Endothelial cell of umbilical vein (primary cell): Measurements from ENCODE around the gene FABP1. TPM values are rescaled to one million over a fixed set of nuclear protein-coding genes. Genes with fewer than 3 reads are reported as not detected.

Source experiments
- BruUV-seq: library from RNA; stranded (reverse); fragments of 400-500 nt; replicated peaks from 2 replicates; lab custom pipeline; 2021; lab: Mats Ljungman, UMichigan
- CTCF ChIA-PET: fragments of 300-600, 350-600 bp; sonication (Branson Sonifier 250); formaldehyde crosslinking; loops from one replicate; lab custom pipeline; 2021; ENCODE audit warnings: antibody characterized with exemption, inconsistent platforms; lab: Charles Lee
- POLR2A ChIA-PET: fragments of 300-600, 350-600 bp; sonication (Branson Sonifier 250); formaldehyde crosslinking; loops from one replicate; lab custom pipeline; 2021; ENCODE audit warnings: antibody characterized with exemption, inconsistent platforms; lab: Charles Lee
- DNase-seq: peaks from one replicate; pipeline ENCODE4 v3.0.0-alpha.2; 2011; ENCODE audit warnings: low read depth, low spot score
- FAIRE-seq: peaks from 2 replicates; lab custom pipeline; 2011; peaks lifted over from hg19 to GRCh38; lab: Jason Lieb, UNC
- H2AFZ ChIP-seq: 2 replicates; pipeline ENCODE4 v1.6.0; 2012; ENCODE audit warnings: low read depth, low read length, control low read depth, inconsistent platforms
- H3K27ac ChIP-seq: 2 replicates; pipeline ENCODE4 v1.5.1; 2011; ENCODE audit warnings: low read depth, mild to moderate bottlenecking, control low read depth, low read length, moderate library complexity; ENCODE audit not compliant: insufficient read depth
- H3K27me3 ChIP-seq, 2 experiments: 2 replicates each; pipeline versions ENCODE4 v1.6.0 to v1.6.1; 2011; ENCODE audit warnings: low read length in 2 of 2, mixed read lengths in 1 of 2; ENCODE audit not compliant: control insufficient read depth in 2 of 2, insufficient read depth in 2 of 2
- H3K36me3 ChIP-seq, 2 experiments: 2 replicates in 1 of 2; 3 replicates in 1 of 2; pipeline ENCODE4 v1.5.1; 2011; ENCODE audit warnings: low read length in 2 of 2, mild to moderate bottlenecking in 1 of 2, moderate library complexity in 1 of 2; ENCODE audit not compliant: control insufficient read depth in 2 of 2, insufficient read depth in 2 of 2; ENCODE audit errors: extremely low read depth in 1 of 2
- H3K4me1 ChIP-seq: 3 replicates; pipeline ENCODE4 v1.5.1; 2011; ENCODE audit warnings: mild to moderate bottlenecking, low read length; ENCODE audit not compliant: control insufficient read depth, insufficient read depth; ENCODE audit errors: extremely low read depth
- H3K4me2 ChIP-seq: 2 replicates; pipeline ENCODE4 v1.6.1; 2011; ENCODE audit warnings: low read length, control low read depth, mixed read lengths; ENCODE audit not compliant: insufficient read depth
- H3K4me3 ChIP-seq, 3 experiments: fragments of 200-600 bp in 1 of 3; sonication (generic), shearing (Covaris generic) in 1 of 3; replicated peaks in 1 of 3; 2 replicates each; pipeline ENCODE4 v1.5.1; 2011 to 2016; ENCODE audit warnings: control low read depth in 3 of 3, low read length in 3 of 3, mild to moderate bottlenecking in 2 of 3, inconsistent platforms in 1 of 3, low read depth in 1 of 3, moderate library complexity in 1 of 3; ENCODE audit not compliant: insufficient read depth in 1 of 3
- H3K79me2 ChIP-seq: 2 replicates; pipeline ENCODE4 v1.6.0; 2012; ENCODE audit warnings: low read length, inconsistent platforms; ENCODE audit not compliant: control insufficient read depth, insufficient read depth
- H3K9ac ChIP-seq: replicated peaks from 2 replicates; pipeline ENCODE3; 2011; ENCODE audit warnings: low read length, control low read depth; ENCODE audit not compliant: insufficient read depth; ENCODE audit errors: extremely low read depth
- H3K9me1 ChIP-seq: replicated peaks from 3 replicates; pipeline ENCODE4 v1.6.0; 2011; ENCODE audit warnings: mild to moderate bottlenecking, low read length; ENCODE audit not compliant: control insufficient read depth, insufficient read depth; ENCODE audit errors: extremely low read depth
- H3K9me3 ChIP-seq: replicated peaks from 2 replicates; pipeline ENCODE4 v1.5.1; 2012; ENCODE audit warnings: low read length, inconsistent platforms; ENCODE audit not compliant: control insufficient read depth, insufficient read depth
- H4K20me1 ChIP-seq: replicated peaks from 2 replicates; pipeline ENCODE3; 2011; ENCODE audit warnings: mild to moderate bottlenecking, low read length; ENCODE audit not compliant: control insufficient read depth, insufficient read depth; ENCODE audit errors: extremely low read depth
- CTCF ChIP-seq, 2 donors: IDR thresholded peaks; 1 replicate in 1 of 2; 2 replicates in 1 of 2; pipeline ENCODE4 v1.5.1; 2011; ENCODE audit warnings: low read length in 2 of 2, mild to moderate bottlenecking in 2 of 2, moderate library complexity in 2 of 2, control low read depth in 1 of 2, inconsistent platforms in 1 of 2, low read depth in 1 of 2; ENCODE audit not compliant: insufficient read depth in 1 of 2; ENCODE audit errors: extremely low read depth in 1 of 2
- EZH2 ChIP-seq: IDR thresholded peaks from 2 replicates; pipeline ENCODE4 v1.6.1; 2012; ENCODE audit warnings: borderline replicate concordance, low read depth, mild to moderate bottlenecking, moderate library complexity, low read length, inconsistent platforms; ENCODE audit not compliant: severe bottlenecking
- FOS ChIP-seq: IDR thresholded peaks from 2 replicates; pipeline ENCODE4 v1.6.1; 2011; ENCODE audit warnings: mild to moderate bottlenecking, low read length, moderate library complexity, borderline replicate concordance; ENCODE audit not compliant: insufficient read depth
- GATA2 ChIP-seq: IDR thresholded peaks from 2 replicates; pipeline ENCODE4 v1.7.0; 2011; ENCODE audit warnings: low read depth, mild to moderate bottlenecking, moderate library complexity, mixed read lengths, low read length; ENCODE audit not compliant: insufficient read length, insufficient read depth
- JUN ChIP-seq: IDR thresholded peaks from 2 replicates; pipeline ENCODE4 v1.6.1; 2011; ENCODE audit warnings: borderline replicate concordance, low read depth; ENCODE audit not compliant: insufficient read length, insufficient read depth
- MAX ChIP-seq: IDR thresholded peaks from 2 replicates; pipeline ENCODE4 v1.6.1; 2011; ENCODE audit not compliant: insufficient read depth, insufficient read length
- MYC ChIP-seq: IDR thresholded peaks from one replicate; pipeline ENCODE4 v1.6.1; 2011; ENCODE audit warnings: mild to moderate bottlenecking, low read depth, low read length
- POLR2A ChIP-seq: IDR thresholded peaks from 2 replicates; pipeline ENCODE4 v1.6.1; 2012; ENCODE audit warnings: low read depth, mild to moderate bottlenecking, control low read depth, low read length
- POLR2AphosphoS5 ChIP-seq: IDR thresholded peaks from 2 replicates; pipeline ENCODE4 v1.6.1; 2012; ENCODE audit warnings: low read depth, mild to moderate bottlenecking, control low read depth, low read length, moderate library complexity; ENCODE audit not compliant: insufficient read depth
- dilution Hi-C: fragments of 300-500 bp; cut with MboI; formaldehyde crosslinking; loops from one replicate; pipeline ENCODE4 v1.15.0; 2019; ENCODE audit warnings: low sequenced_read_pairs; ENCODE audit not compliant: extremely low pct_ligation_motif_present
- intact Hi-C: fragments of 100-400 bp; cut with micrococcal nuclease; formaldehyde crosslinking; loops from one replicate; pipeline ENCODE4 v1.10.0; 2022
- polyA plus RNA-seq, 4 experiments: library from polyadenylated mRNA; depleted of rRNA in 3 of 4; stranded (reverse) in 3 of 4; unstranded in 1 of 4; fragments of >200 nt; gene quantifications; 2 replicates each; pipeline versions ENCODE4 v1.2.1 to v1.2.3, GENCODE V29; 2011 to 2012; ENCODE audit warnings: missing spikeins in 1 of 4
- total RNA-seq: library from RNA; stranded (reverse); gene quantifications from 2 replicates; pipeline ENCODE4 v1.2.3, GENCODE V29; 2021

Gene FABP1
- total and polyA plus RNA-seq, 2 donors (not counting 3 experiments of a cell fraction or from before 2014, with no cell fraction given): not detected

GRCh38 chr2:88148929-88149438 is 21.1 kb upstream of the FABP1 start:
- Histone ChIP-seq H3K4me1 (no peaks in the 10 kb centered on the region), H3K4me2 (no peak overlapping the region), H3K27me3 (no peaks in the 10 kb centered on the region), H3K9me1 (no peaks in the 10 kb centered on the region), H3K4me3 (no peak overlapping the region), H3K27ac (no peak overlapping the region), H3K36me3 (no peaks in the 10 kb centered on the region), H3K9me3 (no peaks in the 10 kb centered on the region), H3K79me2 (no peaks in the 10 kb centered on the region), H4K20me1 (no peaks in the 10 kb centered on the region), H3K9ac (no peak overlapping the region), H2AFZ (no peak overlapping the region)
- CTCF ChIA-PET: interaction anchor here (1.0 to 1.3 kb wide), 2 partner anchors 11 to 89 kb away, joined by 3 read pairs; no protein-coding TSS in a partner anchor
- dilution Hi-C loops: no loop called here
- FAIRE-seq (no peak), DNase-seq (no peak)
- BruUV-seq: no TSS peak
- intact Hi-C loops: no loop called here
- TF ChIP-seq POLR2AphosphoS5: no peak
- no peak for TF ChIP-seq MYC
- TF ChIP-seq JUN: no peak
- TF ChIP-seq FOS: no peak
- TF ChIP-seq POLR2A: no peak
- TF ChIP-seq GATA2: no peak
- no peak for TF ChIP-seq MAX
- TF ChIP-seq CTCF (IDR thresholded peaks at IDR 0.05; ENCODE audit: extremely low read depth in 1 of 2, insufficient read depth in 1 of 2, low read depth in 1 of 2, low read length in 2 of 2): no peak
- no peak for TF ChIP-seq EZH2
- POLR2A ChIA-PET: no interaction called here
